ENCODE results near the gene AFF2.

Gene AFF2

DNA sequence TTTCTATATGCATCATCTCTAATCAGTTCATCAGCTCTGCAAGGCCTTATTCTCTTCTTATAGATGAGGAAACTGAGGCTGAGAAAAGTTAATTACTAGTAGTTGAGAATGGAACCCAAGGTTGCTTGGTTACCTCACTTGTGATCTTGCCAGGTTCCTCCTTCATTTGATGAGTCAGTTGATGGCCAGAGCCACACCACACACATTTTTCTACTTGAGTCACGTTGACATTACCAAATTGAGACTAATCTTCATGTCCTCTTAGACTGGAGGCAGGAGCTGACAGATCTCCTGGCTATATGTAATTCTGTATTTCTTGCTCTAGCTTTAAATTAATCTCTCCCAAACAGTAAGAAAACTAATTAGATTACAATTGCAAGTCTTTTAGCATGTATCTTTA, 428.4 kb downstream of the AFF2 start:
- no peak for DNase-seq (ENCODE audit: low read depth)

- DNase-seq (ENCODE audit: low read depth) = no peak
These were observed 429.3 kb downstream of the AFF2 start for GRCh38 chrX:148929686-148930085.

GRCh38 chrX:148930206-148930729, 429.9 kb downstream of the AFF2 start:
- DNase-seq (ENCODE audit: low read depth) = no peak

DNA sequence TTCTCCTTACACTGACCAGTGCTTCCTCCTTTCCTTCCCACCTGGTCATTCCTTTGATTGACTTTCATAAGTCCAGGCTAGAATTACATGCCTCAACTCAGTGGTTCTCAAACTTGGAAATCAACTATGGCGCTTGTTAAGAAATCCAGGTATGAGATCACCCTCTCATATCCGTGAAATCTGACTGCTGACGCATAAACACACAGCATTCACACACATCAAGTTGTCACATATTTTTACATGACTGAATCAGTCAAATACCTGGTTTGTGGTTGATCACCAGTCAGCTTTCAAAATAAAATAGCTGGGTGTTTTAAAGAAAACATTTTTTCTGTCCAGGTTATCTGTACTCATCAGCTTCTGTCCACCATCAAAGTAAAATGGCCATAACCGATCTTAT, 433.5 kb downstream of the AFF2 start:
- DNase-seq (ENCODE audit: low read depth) = no peak

DNA sequence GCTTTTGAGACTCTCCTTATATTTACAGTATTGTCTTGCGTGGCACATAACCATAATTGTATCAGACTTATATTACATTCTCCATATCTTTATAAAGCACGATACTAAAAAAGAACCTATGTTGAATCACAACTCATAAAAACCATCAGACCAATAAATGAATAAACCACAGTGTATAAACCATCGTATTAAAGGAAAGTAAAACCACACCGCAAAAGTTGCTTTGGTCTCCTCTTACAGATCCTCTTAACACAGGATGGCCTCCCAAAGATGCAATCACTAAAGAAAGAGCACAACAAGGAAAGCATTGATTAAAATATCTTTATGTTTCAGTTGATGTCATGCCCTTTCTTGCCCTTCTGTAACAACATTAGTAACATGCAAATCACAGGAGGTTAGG, 437.9 kb downstream of the AFF2 start:
- DNase-seq (ENCODE audit: low read depth) = no peak

- no peak for DNase-seq (ENCODE audit: low read depth)
These were observed 440.1 kb downstream of the AFF2 start for GRCh38 chrX:148940411-148940996.

DNA sequence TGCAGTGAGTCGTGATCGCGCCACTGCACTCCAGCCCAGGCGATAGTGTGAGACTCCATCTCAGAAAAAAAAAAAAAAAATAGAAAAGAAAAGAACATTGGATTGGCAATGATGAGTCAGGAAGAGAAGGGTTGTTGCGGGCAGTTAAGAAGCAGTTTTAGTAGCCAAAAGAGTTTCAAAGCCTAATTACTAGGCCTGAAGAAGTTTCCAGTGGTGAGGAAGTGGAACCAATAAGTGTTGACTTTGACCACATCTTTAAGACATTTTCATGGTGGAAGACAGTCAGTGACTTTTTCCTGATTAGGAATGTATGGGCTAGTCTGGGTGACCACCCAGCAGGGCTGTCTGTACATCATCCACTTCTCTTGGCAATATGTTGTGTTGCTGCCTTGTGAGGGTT, 442.3 kb downstream of the AFF2 start:
- no peak for DNase-seq (ENCODE audit: low read depth)

DNA sequence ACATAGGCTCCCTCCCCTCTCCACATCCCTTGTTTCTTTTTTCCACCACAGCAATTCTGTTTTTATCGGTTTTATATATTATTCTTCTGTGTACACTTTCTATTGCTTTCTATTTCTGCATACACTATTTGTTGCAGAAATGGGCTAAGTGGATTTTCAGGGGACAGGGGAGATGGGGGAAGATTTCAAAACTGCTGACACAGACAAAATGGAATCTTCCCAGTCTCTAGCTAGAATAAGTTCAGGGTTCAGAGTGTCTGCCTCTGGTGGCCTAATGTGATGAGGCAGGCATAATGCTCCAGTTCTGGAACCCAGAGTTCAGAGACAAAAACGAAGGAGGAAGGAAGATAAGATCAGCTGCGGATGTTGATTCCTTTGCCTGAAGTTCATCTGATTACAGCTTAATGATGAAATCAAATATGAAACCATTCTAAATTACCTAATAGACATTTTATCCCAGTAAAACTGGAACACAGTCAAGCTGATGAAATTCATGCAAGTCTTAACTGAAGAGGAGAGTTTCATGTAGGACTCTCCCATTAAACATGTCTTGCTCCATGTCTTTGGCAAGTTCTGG, 447.1 kb downstream of the AFF2 start:
- DNase-seq (ENCODE audit: low read depth) = no peak

GRCh38 chrX:148956352-148956751, 455.9 kb downstream of the AFF2 start:
- DNase-seq (ENCODE audit: low read depth) = no peak

DNA sequence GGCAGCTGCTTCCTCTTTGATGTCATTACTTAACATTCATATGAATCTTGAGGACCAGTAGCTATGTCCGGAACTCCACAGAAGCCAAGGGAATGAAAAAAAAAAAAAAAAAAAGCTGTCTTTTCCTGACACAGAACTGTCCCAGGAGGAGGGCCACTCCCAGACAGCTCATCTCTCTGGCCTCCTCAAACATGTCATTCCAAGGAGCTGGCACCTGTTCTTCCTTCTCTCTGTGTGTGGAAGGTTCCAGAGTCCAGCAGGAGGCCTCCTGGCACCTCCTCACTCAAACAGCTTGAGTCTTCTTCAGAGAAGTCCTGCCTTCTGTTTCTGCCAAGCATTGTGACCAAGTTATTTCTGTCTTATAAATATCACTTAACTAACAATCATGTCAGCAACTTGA, 458.5 kb downstream of the AFF2 start:
- DNase-seq (ENCODE audit: low read depth) = no peak

- no peak for DNase-seq (ENCODE audit: low read depth)
These were observed 459.6 kb downstream of the AFF2 start for GRCh38 chrX:148960060-148960459.

- DNase-seq (ENCODE audit: low read depth) = no peak
These were observed 461.6 kb downstream of the AFF2 start for GRCh38 chrX:148961985-148962384.

- no peak for DNase-seq (ENCODE audit: low read depth)
These were observed 476.4 kb downstream of the AFF2 start for GRCh38 chrX:148976571-148977400.

DNA sequence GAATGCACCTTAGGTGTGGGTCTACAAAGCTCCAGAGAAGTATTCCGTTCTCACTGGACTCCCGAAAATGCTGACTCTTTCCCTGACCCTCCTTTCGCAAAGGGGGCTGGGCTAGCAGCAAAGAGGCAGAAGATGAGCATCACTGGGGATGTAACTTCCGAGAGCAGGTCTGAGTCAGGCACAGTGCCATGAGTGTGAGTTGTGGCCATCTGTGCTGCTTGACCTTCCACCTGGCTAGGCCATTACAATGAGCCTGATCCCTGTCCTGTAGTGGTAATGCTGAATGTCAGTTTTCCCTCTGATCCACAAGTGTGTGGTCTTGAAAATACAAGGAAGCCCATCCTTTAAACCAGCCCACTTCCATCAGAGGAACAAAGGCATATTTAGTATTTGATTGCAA, 479.4 kb downstream of the AFF2 start:
- no peak for DNase-seq (ENCODE audit: low read depth)

GRCh38 chrX:148984238-148984637, 483.8 kb downstream of the AFF2 start:
- DNase-seq (ENCODE audit: low read depth) = no peak

DNA sequence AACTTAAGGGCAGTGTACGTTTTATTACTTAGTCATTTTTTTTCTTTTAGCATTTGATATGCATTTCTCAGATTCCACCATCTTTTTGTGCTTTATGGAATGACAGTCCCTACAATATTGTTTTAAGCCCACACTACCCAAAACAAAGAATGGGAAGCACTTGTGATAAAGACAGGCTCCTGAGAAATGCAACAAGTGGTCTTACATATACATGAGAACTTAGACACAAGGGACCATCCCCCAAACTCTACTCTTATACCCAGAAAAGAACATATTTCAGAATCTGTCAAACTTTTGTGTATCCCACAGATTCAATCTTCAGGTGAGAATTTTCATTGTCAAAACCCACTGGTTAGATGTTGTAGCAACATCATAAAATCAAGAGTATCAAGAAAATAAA, 491.1 kb downstream of the AFF2 start:
- no peak for DNase-seq (ENCODE audit: low read depth)

DNA sequence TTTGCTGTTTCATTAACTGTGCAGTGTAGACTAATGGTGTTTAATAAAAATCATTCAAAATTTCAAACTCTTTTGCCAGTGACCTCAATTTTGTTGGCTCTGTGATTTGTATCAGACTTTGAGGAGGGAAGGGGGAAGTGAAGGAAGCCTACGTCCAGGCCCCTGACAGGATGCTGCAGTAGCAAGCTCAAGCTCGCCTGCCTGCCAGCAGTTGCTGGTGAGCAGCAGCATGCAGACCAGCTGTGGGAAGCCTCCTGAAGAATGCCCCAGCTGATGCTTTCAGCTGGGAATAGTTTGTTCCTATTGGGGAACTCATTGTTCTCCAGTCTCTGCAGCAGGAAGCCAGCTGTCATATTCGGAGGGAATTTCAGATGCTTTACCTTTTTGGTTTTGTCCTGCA, 495.2 kb downstream of the AFF2 start:
- no peak for DNase-seq (ENCODE audit: low read depth)

GRCh38 chrX:149002320-149002719, 501.9 kb downstream of the AFF2 start:
- DNase-seq (ENCODE audit: low read depth) = no peak

- no peak for DNase-seq (ENCODE audit: low read depth)
These were observed 503.6 kb downstream of the AFF2 start for GRCh38 chrX:149003863-149004660.

GRCh38 chrX:149004936-149005335, 504.5 kb downstream of the AFF2 start:
- no peak for DNase-seq (ENCODE audit: low read depth)

DNA sequence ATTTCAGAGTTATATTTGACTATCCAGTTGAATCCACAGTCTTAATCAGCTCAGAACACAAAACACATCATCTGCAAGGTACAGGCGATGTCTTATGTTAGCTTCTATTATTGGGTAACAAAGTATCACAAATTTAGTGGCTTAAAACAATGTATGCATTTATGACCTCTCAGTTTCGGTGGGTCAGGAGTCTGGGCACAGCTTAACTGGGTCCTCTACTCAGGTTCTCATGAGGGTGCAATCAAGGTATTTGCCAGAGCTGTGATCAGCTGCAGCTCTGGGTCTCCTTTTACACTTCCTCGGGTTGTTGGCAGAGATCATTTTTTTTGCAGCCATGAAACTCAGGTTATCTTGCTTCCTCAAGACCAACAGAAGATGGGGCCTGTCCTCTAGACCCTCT, 505.8 kb downstream of the AFF2 start:
- no peak for DNase-seq (ENCODE audit: low read depth)

DNA sequence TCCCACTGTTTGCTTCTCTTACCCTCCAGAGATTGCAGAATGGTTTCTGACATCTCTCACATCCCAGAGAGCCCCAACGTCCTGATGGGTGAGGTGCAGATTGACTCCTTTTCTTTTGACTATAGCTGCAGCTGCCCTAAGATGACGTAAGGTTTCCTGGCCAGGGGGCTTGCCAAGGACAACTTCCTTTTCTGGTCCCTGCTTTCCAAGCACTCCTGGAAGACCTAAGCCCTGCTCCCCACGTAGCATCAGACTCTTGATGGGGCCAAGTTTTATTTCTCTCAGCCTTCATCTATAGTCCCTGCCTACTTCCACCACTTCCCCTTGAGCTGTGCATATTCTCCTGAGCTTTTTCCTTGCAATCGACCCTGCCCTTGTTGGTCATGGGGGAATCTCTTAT, 507.0 kb downstream of the AFF2 start:
- no peak for DNase-seq (ENCODE audit: low read depth)
